HepG2 (cell line): Measurements from ENCODE around the gene NT5M. TPM values are rescaled to one million over a fixed set of nuclear protein-coding genes. Genes with fewer than 3 reads are reported as not detected.

Experiments used
- AFF4 ChIP-seq: sonication (generic); formaldehyde crosslinking; IDR thresholded peaks from 2 replicates; pipeline ENCODE4 v1.4.0; 2020; ENCODE audit warnings: missing genetic modification reagents
- BCL6 ChIP-seq: IDR thresholded peaks from 2 replicates; pipeline ENCODE4 v1.6.1; 2016; ENCODE audit warnings: missing genetic modification reagents, missing compliant biosample characterization
- E2F2 ChIP-seq: sonication (generic); formaldehyde crosslinking; IDR thresholded peaks from 2 replicates; pipeline ENCODE4 v1.4.0; 2020; ENCODE audit warnings: missing genetic modification reagents, borderline replicate concordance
- GMEB1 ChIP-seq: sonication (generic); formaldehyde crosslinking; IDR thresholded peaks from 2 replicates; pipeline ENCODE4 v1.5.1; 2020; ENCODE audit warnings: missing genetic modification reagents, mild to moderate bottlenecking, borderline replicate concordance
- HNF4A ChIP-seq: sonication (generic); formaldehyde crosslinking; IDR thresholded peaks from 2 replicates; pipeline ENCODE4 v1.4.0; 2020; ENCODE audit warnings: missing genetic modification reagents
- JUN ChIP-seq: sonication (generic); formaldehyde crosslinking; IDR thresholded peaks from 2 replicates; pipeline ENCODE4 v1.4.0; 2020; ENCODE audit warnings: mild to moderate bottlenecking, missing genetic modification reagents
- MTF2 ChIP-seq: sonication (generic); formaldehyde crosslinking; IDR thresholded peaks from 2 replicates; pipeline ENCODE4 v1.5.0; 2020; ENCODE audit warnings: missing genetic modification reagents, borderline replicate concordance
- ZKSCAN5 ChIP-seq: sonication (generic); formaldehyde crosslinking; IDR thresholded peaks from 2 replicates; pipeline ENCODE4 v1.5.1; 2020; ENCODE audit warnings: mild to moderate bottlenecking, missing genetic modification reagents
- ZMYM2 ChIP-seq: sonication (generic); formaldehyde crosslinking; IDR thresholded peaks from 2 replicates; pipeline ENCODE4 v1.8.0; 2022; ENCODE audit warnings: mild to moderate bottlenecking, missing genetic modification reagents
- ZNF333 ChIP-seq: sonication (generic); formaldehyde crosslinking; IDR thresholded peaks from 2 replicates; pipeline ENCODE4 v1.4.0; 2020; ENCODE audit warnings: mild to moderate bottlenecking, missing genetic modification reagents, borderline replicate concordance
- ZSCAN12 ChIP-seq: sonication (generic); formaldehyde crosslinking; IDR thresholded peaks from 2 replicates; pipeline ENCODE4 v1.9.0; 2021; ENCODE audit warnings: mild to moderate bottlenecking, missing genetic modification reagents
- ZXDC ChIP-seq: sonication (generic); formaldehyde crosslinking; IDR thresholded peaks from 2 replicates; pipeline ENCODE4 v1.5.0; 2020; ENCODE audit warnings: mild to moderate bottlenecking, missing genetic modification reagents
- polyA plus RNA-seq, 8 experiments: library from polyadenylated mRNA; depleted of rRNA in 3 of 8; stranded (reverse) in 7 of 8; unstranded in 1 of 8; fragments of >200 nt; fragmentation: Illumina TruSeq in 4 of 8; extraction: Trizol in 4 of 8; gene quantifications; 2 replicates each; pipeline versions ENCODE4 v1.2.1 to v1.2.3, GENCODE V29; 2011 to 2016; ENCODE audit warnings: low read depth in 4 of 8, missing spikeins in 1 of 8, mixed read lengths in 1 of 8; ENCODE audit not compliant: insufficient read depth in 1 of 8
- total RNA-seq, 5 experiments: library from RNA; depleted of rRNA; stranded (reverse); fragments of >200 nt; fragmentation: Illumina TruSeq; extraction: Trizol; gene quantifications; 2 replicates each; pipeline ENCODE4 v1.2.3, GENCODE V29; 2016; ENCODE audit warnings: low read depth in 1 of 5

NT5M gene
- total and polyA plus RNA-seq, 2 of the 13 experiments (the other 11 are each of a cell fraction or from before 2014, with no cell fraction given): 0.55 to 0.78 TPM

GRCh38 chr17:17363638-17364337 lies 60.6 kb downstream of the NT5M start (continued):
- TF ChIP-seq AFF4 (CRISPR knock-in tag) (no peak), JUN (CRISPR knock-in tag) (no peak), HNF4A (CRISPR knock-in tag) (peak; percentile 65), ZXDC (CRISPR knock-in tag) (no peak), ZSCAN12 (no peak), ZNF333 (CRISPR knock-in tag) (0 out of 2 replicates have a peak, but pooled peaks have one; percentile 27), MTF2 (CRISPR knock-in tag) (no peak), ZKSCAN5 (no peak), ZMYM2 (CRISPR knock-in tag) (no peak), E2F2 (CRISPR knock-in tag) (no peak), BCL6 (CRISPR knock-in tag) (peak; percentile 59; the same call in 1 of the 2 replicates), GMEB1 (CRISPR knock-in tag) (no peak)
